Measurements from ENCODE around the gene SLC34A1. TPM values are rescaled to one million over a fixed set of nuclear protein-coding genes. Genes with fewer than 3 reads are reported as not detected.

The SLC34A1 gene
- total RNA-seq, 1 donor from 2014 or later: not detected

DNA sequence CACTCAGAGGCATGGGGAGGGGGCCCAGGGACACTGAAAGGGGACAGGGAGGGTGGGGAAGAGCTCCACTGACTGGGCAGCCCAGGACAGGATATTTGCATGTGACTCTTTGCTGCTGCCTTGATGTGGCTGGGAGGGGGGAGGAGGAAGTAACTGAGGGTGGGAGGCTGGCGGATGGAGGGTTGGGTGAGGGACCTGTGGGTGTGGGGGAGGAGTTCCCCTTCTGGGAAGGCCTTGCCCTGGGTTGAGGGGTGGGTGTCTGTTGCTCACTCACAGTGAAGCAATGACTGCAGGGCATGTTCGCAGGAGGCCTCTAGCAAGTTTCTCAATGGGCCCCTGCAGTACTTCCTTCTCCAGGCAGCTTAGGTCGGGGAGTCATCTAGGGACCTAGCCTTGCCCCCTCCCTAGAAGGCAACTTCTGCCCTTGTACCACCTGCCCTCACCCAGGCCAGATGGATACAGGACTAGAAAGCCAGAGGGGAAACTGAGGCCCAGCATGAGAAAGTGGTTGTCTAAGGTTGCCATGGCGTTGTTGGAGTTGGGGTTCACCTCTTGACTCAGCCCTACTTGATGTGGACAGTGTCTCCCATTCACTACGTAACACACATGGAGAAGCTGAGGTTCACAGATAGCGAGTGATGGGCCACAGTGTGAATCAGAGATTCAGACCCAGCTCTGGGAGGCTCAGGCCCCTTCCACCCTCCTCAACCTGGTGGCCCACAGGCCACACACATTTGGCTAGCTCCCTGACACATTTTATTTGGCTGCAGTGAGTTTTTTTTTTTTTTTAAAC lies 45.2 kb downstream of the SLC34A1 start:
- no peak for DNase-seq (ENCODE audit: low read depth)
- TF ChIP-seq CTCF (conservative IDR thresholded peaks at IDR 0.05; ENCODE audit: low read depth, low read length): no peak
- no peak overlapping the region for H3K4me3 ChIP-seq (ENCODE audit: low read depth, low read length)

DNA sequence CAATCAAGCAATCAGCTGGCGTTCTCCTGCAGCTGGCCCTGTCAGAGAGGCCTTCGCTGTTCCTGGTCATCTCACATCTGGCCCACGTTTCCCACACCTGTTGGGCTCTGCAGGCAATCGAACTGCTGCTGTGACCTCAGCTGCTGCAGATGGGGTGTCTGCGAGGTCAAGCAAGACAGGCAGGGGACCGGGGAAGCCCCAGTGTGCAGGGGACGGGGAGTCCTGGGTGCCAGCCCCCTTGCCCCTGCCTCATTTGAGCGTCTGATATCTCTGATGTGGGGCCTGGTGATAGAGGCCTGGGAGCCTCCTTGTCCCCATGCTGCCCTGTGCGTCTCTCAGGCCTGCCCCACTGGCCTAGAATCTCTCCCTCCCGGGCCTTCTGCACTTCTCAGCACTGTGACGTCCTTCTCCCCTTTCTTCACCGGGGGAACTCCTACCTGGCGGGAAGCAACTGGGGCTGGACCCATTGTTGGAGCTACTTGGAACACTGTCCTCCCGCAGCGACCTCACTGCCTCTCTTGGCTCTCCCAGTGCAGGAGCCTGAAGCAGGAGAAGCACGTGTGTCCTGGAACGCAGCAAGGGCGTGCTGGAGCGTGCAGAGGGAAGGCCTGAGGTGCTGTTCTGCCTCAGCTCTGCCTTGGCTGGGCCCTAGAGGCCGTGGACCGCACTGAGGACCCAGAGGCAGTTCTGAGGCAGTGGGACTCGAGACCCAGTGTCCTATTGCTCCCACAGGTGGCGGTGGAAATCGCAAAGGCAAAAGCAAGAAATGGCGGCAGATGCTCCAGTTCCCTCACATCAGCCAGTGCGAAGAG lies 46.1 kb downstream of the SLC34A1 start:
- TF ChIP-seq CTCF (conservative IDR thresholded peaks at IDR 0.05; ENCODE audit: low read depth, low read length): no peak
- no peak overlapping the region for H3K4me3 ChIP-seq (ENCODE audit: low read depth, low read length)
- DNase-seq (ENCODE audit: low read depth): no peak

DNA sequence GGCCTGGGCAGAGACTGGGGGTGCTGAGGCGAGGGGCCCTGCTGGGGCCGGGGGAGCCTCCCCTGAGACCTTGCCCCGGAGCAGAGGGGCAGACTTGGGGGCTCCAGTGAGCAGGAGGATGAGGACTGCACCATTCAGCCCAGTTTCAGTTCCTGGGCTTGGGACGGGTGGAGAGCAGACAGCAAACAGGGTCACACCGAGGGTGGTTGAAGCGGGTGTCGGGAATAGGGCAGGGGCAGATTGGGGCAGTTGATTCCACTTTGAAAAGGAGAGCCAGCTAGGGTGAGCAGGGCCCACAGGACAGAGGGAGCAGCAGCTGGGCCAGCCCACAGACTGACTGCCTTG lies 46.7 kb downstream of the SLC34A1 start:
- H3K4me3 ChIP-seq (ENCODE audit: low read depth, low read length): no peak overlapping the region
- no peak for TF ChIP-seq CTCF (conservative IDR thresholded peaks at IDR 0.05; ENCODE audit: low read depth, low read length)
- DNase-seq (ENCODE audit: low read depth): no peak

DNA sequence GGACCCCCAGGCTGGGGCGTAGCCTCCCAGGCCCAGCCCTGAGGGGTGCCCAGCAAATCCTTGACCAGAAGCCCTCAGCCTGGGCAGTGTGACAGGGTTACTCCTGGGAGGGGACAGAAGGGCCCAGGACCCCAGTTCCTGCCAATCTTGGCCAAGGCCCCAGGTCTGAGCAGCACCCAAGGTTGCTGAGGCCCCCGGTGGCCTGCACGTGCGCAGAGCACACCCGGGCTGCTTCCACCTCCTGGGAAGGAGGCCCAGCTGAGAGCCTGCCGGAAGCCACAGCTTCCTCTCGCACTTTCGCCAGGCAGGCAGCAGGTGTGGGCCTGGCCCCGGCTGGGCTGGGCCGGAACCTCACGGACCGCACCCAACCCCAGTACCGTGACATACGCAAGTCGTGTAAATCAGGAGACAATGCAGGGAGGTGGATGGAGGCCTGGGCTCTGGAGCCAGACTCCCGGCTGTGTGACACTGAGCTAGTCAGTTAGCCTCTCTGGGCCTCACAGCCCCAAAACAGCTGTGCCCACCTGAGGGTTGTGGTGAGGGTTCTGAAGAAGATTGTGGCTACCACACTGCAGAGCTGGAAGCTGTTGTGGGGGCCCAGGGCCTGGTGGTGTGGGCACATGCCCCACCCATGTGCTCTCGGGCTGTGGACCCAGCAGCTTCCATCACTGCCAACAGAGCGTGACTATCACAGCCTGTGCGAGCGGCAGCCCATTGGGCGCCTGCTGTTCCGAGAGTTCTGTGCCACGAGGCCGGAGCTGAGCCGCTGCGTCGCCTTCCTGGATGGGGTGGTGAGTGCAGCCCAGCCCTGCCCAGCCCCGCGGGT lies 47.3 kb downstream of the SLC34A1 start:
- no peak overlapping the region for H3K4me3 ChIP-seq (ENCODE audit: low read depth, low read length)
- TF ChIP-seq CTCF (conservative IDR thresholded peaks at IDR 0.05; ENCODE audit: low read depth, low read length): no peak
- no peak for DNase-seq (ENCODE audit: low read depth)

DNA sequence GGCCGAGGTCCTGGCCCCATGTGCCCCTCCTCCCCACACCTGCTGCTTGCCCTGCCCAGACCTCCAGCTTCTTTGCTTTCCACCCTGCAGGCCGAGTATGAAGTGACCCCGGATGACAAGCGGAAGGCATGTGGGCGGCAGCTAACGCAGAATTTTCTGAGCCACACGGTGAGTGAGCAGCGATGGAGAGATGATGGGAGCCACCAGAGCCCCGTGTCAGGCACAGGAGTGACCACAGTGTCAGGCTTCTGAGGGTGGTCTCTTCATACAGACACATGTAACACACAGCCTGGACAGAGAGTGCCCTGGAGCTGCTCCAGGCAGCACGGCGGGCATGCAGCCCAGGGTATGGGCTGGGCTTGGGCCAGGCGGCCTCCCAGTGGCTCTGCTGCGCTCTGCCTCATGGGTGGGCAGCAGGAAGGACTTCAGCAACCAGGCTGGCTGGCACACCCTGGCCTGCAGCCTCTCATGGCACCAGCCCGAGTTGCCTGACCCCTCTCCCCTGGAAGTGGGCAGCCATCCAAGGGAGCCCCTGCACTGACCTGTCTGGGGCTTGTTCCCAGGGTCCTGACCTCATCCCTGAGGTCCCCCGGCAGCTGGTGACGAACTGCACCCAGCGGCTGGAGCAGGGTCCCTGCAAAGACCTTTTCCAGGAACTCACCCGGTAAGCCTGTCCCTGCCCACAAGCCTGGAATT lies 48.1 kb downstream of the SLC34A1 start:
- TF ChIP-seq CTCF (conservative IDR thresholded peaks at IDR 0.05; ENCODE audit: low read depth, low read length): no peak
- no peak for DNase-seq (ENCODE audit: low read depth)

DNA sequence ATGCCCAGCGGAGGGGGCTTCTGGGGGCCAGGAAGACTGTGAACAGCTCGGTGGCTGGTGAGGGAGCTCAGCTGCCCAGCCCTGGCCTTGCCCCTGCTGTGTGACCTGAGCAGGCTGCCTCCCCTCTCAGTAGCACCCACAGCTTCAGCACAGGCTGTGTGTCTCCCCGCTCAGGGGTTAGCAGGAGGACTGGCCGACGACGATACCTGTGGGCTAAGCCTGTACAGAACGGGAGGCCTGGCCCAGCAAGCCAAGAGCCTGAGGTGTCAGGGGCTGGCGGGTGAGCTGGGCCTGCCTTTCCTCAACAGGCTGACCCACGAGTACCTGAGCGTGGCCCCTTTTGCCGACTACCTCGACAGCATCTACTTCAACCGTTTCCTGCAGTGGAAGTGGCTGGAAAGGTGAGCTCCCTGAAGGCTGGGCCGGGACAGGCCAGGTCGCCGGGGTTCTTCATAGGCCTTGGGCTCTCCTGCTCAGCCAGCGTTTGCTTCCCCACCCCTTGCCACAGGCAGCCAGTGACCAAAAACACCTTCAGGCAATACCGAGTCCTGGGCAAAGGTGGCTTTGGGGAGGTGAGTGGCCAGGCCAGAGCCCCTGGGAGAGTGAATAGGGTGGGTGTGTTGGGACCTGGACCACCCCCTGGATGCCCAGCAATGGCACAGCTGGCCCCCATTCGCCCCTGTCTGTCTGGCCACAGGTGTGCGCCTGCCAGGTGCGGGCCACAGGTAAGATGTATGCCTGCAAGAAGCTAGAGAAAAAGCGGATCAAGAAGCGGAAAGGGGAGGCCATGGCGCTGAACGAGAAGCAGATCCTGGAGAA lies 48.8 kb downstream of the SLC34A1 start:
- no peak for DNase-seq (ENCODE audit: low read depth)
- no peak for TF ChIP-seq CTCF (conservative IDR thresholded peaks at IDR 0.05; ENCODE audit: low read depth, low read length)
- no peak overlapping the region for H3K4me3 ChIP-seq (ENCODE audit: low read depth, low read length)

More for the DNA sequence above, 48.1 kb downstream of the SLC34A1 start:
- H3K4me3 ChIP-seq (ENCODE audit: low read depth, low read length): no peak overlapping the region
